H7 (cell line): ENCODE measurements around the gene ASB13. TPM values are rescaled to one million over a fixed set of nuclear protein-coding genes. Genes with fewer than 3 reads are reported as not detected.

ENCODE experiments used
- DNase-seq: peaks from one replicate; pipeline ENCODE4 v3.0.0; 2012
- H3K27me3 ChIP-seq: 2 replicates; pipeline ENCODE4 v1.6.0; 2011; ENCODE audit warnings: mild to moderate bottlenecking, low read length; ENCODE audit not compliant: control insufficient read depth, insufficient read depth
- H3K36me3 ChIP-seq: replicated peaks from 2 replicates; pipeline ENCODE4 v1.5.1; 2011; ENCODE audit warnings: low read length; ENCODE audit not compliant: control insufficient read depth, insufficient read depth
- H3K4me3 ChIP-seq: 2 replicates; pipeline ENCODE4 v1.5.1; 2011; ENCODE audit warnings: low read depth, mild to moderate bottlenecking, control low read depth, low read length, moderate library complexity; ENCODE audit not compliant: insufficient read depth
- total RNA-seq: library from RNA; depleted of rRNA; stranded (reverse); fragments of >200 nt; shearing (Covaris generic); gene quantifications from 2 replicates; pipeline ENCODE4 v1.2.3, GENCODE V29; 2014

Gene ASB13
- total RNA-seq, 1 experiment from 2014 or later = 22.3 TPM

DNA sequence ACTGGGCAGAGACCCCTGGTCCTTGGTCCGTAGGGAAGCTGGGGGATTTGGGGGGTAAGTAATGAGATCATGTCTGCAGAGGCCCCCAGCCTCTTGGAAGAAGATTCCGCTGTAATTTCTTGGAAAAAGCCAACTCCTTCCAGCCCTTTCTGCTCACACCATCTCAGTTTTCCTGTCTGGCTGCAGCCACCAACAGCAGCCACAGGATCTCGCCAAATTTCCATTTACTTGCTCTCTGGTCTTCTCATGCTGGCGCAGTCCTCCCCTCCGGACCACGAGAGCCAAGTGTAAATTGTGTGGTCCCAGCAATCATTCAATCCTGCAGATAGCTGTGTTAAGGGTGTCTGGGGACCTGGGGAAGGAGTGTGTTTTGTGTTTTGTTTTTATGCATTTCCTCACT, 49.6 kb downstream of the ASB13 start:
- H3K27me3 ChIP-seq = no peaks in the 10 kb centered on the region
- no peaks in the 10 kb centered on the region for H3K36me3 ChIP-seq
- no peak overlapping the region for H3K4me3 ChIP-seq
- DNase-seq = no peak

DNA sequence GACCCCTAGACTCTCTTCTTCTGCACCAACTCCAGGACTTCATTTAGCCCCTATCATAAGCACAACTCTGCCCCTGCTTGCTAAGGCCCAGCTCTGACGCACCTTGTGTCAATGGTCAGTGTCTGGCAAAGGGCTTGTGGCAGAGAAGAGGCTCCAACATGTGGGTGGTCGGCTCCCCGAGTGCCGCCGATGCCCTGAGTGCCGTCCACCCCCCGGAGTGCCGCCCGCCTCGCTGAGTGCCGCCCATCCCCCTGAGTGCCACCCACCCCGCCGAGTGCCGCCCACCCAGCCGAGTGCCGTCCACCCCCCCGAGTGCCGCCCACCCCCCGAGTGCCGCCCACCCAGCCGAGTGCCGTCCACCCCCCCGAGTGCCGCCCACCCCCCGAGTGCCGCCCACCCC, 50.3 kb downstream of the ASB13 start:
- DNase-seq = no peak
- no peaks in the 10 kb centered on the region for H3K27me3 ChIP-seq
- no peak overlapping the region for H3K4me3 ChIP-seq
- no peaks in the 10 kb centered on the region for H3K36me3 ChIP-seq

DNA sequence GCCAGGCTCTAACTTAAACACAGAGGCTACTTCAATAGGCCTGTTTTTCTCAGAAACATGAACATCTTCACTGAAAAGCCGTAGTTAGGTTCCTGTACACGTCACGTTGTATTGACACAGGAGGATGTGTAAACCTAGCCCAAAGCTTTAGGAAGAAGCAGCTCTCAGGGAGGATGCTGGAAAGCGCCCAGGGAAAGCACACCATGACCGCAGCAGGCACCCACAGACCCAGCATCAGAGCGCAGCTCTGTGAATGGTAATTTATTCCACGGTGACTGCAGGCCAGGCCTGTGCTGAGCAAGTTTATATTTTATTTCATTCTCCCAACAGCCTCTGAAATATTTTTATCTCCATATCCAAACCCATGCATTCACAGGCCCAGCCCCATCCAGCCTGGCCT, 51.1 kb downstream of the ASB13 start:
- DNase-seq = no peak
- no peak overlapping the region for H3K4me3 ChIP-seq
- no peaks in the 10 kb centered on the region for H3K27me3 ChIP-seq
- H3K36me3 ChIP-seq = no peaks in the 10 kb centered on the region

DNA sequence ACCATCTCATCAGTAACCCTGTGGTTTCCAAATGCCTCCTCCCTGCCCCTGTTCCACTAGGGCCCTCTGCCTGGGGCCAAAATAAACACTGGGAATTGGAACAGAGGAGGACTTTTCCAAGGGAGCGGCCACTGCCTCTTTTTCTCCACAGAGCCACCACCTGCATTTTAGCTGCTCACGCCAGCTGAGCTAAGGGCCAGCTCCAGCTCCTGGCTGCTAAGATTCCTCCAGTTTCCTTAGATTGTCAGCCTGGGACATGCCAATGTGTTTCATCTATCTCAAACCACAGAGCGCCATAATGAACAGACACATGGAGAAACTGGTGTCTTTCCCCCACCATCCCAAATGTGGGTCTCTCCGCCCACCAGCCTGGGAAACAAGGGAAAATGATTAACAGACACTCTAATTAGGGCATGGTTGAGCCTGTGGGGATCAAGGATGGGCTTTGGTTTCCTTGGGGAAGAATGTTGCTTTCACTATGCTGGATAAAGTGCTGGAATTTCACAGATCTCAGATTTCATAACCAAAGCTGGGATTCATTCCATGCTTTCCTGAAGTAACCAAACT, 52.2 kb downstream of the ASB13 start:
- H3K36me3 ChIP-seq = no peaks in the 10 kb centered on the region
- DNase-seq = no peak
- H3K27me3 ChIP-seq = no peaks in the 10 kb centered on the region
- H3K4me3 ChIP-seq = no peak overlapping the region

DNA sequence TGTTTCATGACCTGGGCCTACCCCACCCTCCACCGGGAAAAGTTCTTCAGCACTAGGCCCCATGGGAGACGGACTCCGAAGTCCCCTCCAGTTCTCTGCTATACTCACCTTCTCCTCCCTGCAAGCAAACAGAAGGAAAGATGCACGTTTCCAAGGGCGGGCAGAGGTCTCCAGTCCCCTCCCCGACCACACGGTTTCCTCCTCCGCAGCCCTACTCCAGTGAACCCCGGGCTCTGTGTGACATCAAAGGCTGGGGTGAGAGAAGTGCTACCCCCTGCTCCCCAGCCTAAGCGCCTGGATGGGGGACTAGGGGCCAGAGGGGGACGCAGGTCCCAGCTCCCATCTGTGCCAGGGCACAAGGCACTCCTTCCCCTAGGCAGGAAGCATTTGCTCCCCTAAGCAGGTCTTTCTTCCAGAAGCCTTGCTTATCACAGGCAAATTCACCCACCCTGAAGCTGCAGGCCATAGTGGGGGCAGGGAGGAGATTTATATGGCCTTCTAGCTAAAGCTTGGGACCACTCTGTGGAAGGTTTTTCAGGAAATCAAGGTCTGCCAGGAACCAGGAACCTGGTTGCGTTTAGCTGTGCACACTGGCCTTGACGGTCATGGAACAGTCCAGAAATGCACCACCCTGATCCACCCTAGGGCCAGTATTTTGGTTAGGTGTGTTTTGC, 52.8 kb downstream of the ASB13 start:
- Histone ChIP-seq H3K36me3 (no peaks in the 10 kb centered on the region), H3K27me3 (no peaks in the 10 kb centered on the region), H3K4me3 (no peak overlapping the region)
- no peak for DNase-seq

DNA sequence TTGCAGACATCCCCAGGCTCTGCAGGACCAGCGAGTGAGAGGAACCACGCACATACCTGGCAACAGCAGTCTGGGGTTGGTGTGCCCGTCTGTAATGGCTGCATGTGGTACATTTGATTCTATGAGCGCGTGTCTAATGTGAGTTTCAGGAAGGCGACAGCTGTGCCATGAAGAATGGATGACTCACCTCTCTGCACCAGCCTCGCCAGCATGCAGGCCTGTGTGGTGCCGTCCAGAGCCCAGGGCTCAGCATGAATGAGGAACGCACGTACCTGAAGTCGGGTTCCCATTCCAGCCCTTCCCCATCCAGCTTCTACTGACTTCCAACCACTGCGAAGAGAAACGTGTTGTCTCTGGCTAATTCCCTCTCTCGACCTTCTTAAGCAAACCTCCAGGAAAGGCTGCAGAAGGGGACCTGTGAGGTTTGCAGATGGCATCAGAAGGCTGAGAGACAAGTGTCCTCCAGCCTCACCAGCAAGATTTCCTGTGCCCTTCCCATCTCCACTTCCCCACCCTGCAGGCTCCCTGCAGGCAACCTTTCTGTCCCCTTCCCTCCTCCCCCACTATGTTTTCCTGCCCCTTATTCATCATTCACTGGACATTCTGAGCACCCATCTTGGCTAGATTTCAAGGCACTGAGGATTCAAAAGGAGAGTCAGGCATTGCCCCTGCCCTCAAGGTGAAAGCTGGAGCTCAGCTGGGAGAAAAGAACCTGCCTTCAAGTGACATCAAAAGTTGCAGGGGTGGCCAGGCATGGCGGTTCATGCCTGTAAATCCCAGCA, 54.3 kb downstream of the ASB13 start:
- DNase-seq = no peak
- H3K4me3 ChIP-seq = no peak overlapping the region
- H3K36me3 ChIP-seq = no peaks in the 10 kb centered on the region
- H3K27me3 ChIP-seq = no peaks in the 10 kb centered on the region

DNA sequence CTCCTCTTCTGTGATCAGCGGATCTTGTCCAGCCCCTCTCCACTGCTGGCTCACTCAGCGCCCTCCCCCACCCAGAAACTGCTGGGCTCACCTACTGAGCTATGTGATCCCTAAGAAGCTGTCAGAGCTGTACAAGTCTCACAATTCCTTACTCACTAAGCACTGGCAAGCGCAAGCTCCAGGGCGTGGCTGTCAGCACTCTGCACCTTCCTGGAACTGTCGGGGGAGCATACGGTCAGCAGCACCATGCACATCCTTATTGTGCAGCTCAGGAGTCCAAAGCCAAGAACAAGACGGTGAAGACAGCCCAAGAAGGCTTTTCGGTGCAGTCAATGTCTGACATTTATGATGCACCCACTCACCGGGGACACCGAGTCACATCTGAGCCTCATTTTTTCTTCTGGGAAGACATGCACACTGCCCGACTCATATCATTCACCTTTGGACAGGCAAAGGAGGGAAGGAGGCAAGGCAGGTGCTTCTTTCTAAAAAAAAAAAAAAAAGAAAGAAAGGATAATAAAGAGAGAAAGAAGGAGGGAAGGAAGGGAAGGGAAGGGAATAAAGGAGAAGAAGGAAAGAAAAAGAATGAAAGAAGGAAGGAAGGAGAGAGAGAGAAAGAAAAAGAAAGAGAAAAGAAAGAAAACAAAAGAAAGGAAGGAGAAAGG, 56.3 kb downstream of the ASB13 start:
- Histone ChIP-seq H3K36me3 (no peaks in the 10 kb centered on the region), H3K27me3 (no peaks in the 10 kb centered on the region), H3K4me3 (no peak overlapping the region)
- DNase-seq = no peak

DNA sequence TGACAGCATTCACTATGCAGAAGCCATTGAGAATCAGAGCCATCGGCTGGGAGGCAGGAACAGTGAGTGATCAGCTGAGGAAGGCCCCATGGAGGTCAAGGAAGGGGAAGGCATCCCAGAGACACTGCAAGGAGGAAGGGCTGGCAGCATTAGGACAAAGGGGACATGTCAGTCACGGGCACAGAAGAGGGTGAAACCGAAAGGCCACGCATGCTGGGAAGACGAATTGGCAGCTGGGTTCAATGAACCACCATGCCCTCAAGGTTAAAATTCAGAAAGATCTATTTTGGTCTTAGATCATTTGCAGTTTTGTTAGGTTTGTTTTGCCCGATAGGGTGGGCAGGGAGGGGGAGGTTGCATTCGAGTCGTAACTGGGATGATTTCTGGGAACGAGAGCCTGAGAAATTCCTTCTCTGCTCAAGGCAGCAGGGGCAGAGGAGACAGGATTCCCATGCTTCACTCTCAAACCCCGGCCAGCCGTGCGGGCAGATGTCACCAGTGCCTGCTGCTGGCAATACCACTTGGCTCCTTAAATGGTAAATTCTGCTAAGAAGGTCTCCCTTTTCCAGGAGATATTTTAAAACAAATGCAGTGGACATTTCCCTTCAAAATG, 57.7 kb downstream of the ASB13 start:
- Histone ChIP-seq H3K27me3 (no peaks in the 10 kb centered on the region), H3K36me3 (no peaks in the 10 kb centered on the region), H3K4me3 (no peak overlapping the region)
- no peak for DNase-seq

DNA sequence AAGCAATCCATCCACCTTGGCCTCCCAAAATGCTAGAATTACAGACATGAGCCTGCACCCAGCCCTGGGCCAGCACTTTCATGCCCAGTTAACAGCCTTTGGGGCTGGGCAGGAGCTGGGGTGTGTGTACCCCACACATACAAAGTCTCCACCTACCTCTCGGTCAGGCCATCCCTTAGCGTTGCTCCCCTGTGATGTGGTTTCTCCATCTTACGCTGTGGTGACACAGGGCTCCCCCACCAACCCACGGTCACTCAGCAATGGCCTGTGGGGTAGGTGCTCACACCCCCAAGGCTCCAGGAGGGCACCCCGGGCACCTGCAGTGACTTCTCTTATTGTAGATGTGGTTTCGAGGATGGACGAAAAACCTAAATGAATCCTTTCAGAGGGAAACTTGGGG, 58.8 kb downstream of the ASB13 start:
- no peaks in the 10 kb centered on the region for H3K36me3 ChIP-seq
- H3K4me3 ChIP-seq = no peak overlapping the region
- DNase-seq = no peak
- no peaks in the 10 kb centered on the region for H3K27me3 ChIP-seq

DNA sequence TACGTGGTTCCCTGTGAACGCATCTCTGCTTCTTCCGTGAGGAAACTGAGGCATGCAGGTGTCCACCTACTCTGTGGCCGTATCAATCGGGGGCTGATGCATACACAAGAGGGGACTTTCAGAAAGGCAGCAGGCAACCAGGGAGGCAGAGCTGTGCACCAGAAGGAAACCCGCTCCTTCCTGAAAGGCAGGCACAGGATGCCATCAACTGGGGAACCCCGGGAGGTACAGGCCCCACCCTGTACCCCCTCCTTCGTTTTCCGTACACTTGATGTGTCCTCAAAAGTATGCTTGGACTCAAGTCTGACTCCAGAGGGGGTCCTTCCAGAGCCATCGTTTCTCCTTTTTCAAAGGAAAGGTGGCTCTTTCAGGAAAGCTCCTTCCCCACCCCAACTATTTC, 59.5 kb downstream of the ASB13 start:
- Histone ChIP-seq H3K4me3 (no peak overlapping the region), H3K36me3 (no peaks in the 10 kb centered on the region), H3K27me3 (no peaks in the 10 kb centered on the region)

DNA sequence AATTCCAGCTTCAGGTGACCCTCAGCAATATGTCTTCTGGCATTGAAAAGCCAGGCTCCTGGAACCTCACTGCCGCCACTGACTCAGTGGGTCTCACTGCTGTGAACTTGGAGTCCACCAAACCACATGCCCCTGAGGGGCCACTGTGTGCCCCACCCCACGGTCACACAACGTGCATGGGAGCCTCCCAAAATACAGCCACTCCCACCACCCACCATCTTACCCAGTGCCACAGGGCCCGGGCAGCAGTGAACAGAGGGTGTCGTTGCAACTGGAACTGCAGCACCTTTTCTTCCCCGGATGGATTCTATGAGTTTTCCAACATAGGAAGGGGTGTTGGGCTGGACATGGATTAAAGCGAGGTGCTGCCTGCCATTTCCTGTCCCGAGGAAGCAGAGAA, 60.1 kb downstream of the ASB13 start:
- Histone ChIP-seq H3K4me3 (no peak overlapping the region), H3K27me3 (no peaks in the 10 kb centered on the region), H3K36me3 (no peaks in the 10 kb centered on the region)
- no peak for DNase-seq

More for the DNA sequence above, 59.5 kb downstream of the ASB13 start:
- DNase-seq = no peak

DNA sequence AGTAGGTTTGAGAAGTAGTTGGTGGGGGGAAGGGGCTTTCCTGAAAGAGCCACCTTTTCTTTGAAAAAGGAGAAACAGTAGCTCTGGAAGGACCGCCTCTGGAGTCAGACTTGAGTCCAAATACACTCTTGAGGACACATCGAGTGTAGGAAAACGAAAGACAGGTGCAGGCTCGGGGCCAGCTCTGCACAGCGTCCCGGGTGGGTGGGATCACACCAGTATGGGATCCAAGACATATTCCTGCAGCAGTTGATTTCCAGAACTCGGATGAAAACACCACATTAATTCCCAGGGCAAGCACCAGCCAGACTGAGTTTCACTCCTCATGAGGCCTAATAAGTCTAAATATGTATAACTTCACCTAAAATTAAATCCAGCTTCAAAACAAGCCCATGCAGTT, 61.4 kb downstream of the ASB13 start:
- DNase-seq = no peak
- H3K27me3 ChIP-seq = no peaks in the 10 kb centered on the region
- no peak overlapping the region for H3K4me3 ChIP-seq
- no peaks in the 10 kb centered on the region for H3K36me3 ChIP-seq

DNA sequence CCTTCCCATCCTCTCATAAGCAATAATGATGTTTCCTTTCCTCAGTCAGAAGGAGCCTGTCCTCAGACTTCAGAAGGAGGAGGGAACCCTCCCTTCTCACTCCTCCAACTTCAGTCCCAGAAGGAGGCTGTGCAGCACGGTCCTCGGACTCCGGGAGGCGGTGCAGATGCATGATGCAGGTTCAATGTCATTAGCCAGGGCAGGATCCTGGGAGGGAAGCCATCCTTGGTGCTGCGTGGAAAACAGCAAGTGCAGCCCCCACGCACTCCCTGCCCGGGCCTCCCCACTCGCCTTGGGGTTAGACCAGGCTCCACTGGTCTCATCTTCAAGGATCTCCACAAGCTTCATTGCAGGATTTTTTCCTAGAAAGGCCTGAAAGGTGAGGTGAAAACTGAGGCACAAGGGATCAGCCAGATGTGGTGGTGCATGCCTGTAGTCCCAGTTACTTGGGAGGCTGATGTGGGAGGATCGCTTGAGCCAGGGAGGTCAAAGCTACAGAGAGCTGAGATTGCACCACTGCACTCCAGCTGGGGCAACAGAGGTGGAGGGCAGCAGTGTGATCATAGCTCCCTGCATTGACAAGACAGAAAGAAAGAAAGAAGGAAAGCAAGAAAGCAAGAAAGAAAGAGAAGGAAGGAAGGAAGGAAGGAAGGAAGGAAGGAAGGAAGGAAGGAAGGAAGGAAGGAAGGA, 62.0 kb downstream of the ASB13 start:
- Histone ChIP-seq H3K27me3 (no peaks in the 10 kb centered on the region), H3K36me3 (no peaks in the 10 kb centered on the region), H3K4me3 (no peak overlapping the region)
- DNase-seq = no peak

DNA sequence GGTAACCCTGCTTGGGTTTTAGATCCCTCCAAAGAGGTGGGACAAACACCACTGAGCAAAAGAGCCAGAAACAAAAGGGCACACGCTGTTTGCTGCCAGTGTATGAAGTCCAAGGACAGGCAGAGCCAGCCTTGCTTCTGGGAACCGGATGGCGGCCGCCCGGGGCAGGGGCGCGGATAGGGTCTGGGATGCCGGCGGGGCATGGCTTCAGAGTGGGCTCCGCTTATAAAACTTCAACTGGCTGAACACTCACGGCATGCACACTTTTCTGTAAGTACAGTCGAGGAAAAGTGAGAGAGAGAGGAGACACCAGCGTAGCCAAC, 62.6 kb downstream of the ASB13 start:
- Histone ChIP-seq H3K36me3 (no peaks in the 10 kb centered on the region), H3K4me3 (no peak overlapping the region), H3K27me3 (no peaks in the 10 kb centered on the region)
- DNase-seq = no peak
